Glomerular endothelial cell (primary cell): ENCODE data around the gene TLNRD1. TPM values are rescaled to one million over a fixed set of nuclear protein-coding genes. Genes with fewer than 3 reads are reported as not detected.

Source experiments
- DNase-seq: peaks from one replicate; pipeline ENCODE4 v3.0.0-alpha.2; 2011; ENCODE audit warnings: low read depth, low spot score; ENCODE audit errors: extremely low read depth
- total RNA-seq: library from RNA; depleted of rRNA; stranded (reverse); fragments of >200 nt; gene quantifications from 2 replicates; pipeline ENCODE4 v1.2.3, GENCODE V29; 2015

TLNRD1 gene
- total RNA-seq, 1 donor from 2014 or later: 60.2 TPM

DNA sequence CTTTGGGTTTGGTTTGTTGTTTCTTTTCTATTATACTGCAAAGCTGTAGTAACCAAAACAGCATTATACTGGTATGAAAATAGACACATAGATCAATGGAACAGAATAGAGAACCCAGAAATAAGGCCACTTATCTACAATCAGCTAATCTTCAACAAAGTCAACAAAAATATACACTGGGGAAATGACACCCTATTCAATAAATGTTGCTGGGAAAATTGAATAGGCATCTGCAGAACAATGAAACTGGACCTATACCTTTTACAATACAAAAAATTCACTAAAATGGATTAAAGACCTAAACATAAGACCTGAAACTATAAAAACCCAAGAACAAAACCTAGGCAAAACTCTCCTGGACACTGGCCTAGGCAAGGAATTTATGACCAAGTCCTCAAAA, 52.9 kb downstream of the TLNRD1 start:
- no peak for DNase-seq

DNA sequence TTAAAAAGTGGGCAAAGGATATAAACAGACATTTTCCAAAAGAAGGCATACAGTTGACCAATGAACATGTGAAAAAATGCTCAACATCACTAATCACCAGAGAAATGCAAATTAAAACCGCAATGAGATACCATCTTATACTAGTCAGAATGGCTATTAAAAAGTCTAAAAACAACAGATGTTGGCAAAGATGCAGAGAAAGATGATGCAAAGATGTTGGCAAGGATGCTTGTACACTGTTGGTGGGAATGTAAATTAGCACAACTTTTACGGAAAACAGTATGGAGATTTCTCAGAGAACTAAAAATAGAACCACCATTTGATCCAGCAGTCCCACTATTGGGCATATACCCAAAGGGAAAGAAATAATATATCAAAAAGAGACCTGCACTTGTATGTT, 53.5 kb downstream of the TLNRD1 start:
- DNase-seq: no peak

Other genes starting within 250 kb of the TLNRD1 start
- 0.53 and 2.0 TPM in 2 replicates for gene CEMIP, start 221.6 kb upstream of the TLNRD1 start, total RNA-seq
- 20.7 and 21.0 TPM in 2 replicates for gene MESD, start 11.1 kb upstream of the TLNRD1 start, total RNA-seq
- 1.0 and 1.4 TPM in 2 replicates for gene CFAP161, start 133.3 kb downstream of the TLNRD1 start, total RNA-seq
- gene IL16, start 196.0 kb downstream of the TLNRD1 start, total RNA-seq: 1.4 and 3.3 TPM in 2 replicates